NT2/D1 (cell line): Measurements from ENCODE around the gene TMOD1.

ENCODE experiments used
- DNase-seq: peaks from one replicate; pipeline ENCODE4 v3.0.0-alpha.2; 2011; ENCODE audit warnings: low read depth, low spot score
- H3K27me3 ChIP-seq: 2 replicates; pipeline ENCODE4 v1.6.0; 2011; ENCODE audit warnings: mild to moderate bottlenecking; ENCODE audit not compliant: insufficient read length, insufficient read depth
- H3K36me3 ChIP-seq: 2 replicates; pipeline ENCODE4 v1.6.1; 2011; ENCODE audit warnings: mild to moderate bottlenecking, low read length, mixed read lengths; ENCODE audit not compliant: insufficient read depth, insufficient read length
- H3K4me1 ChIP-seq: 2 replicates; pipeline ENCODE4 v1.5.1; 2011; ENCODE audit not compliant: insufficient read depth, insufficient read length
- H3K4me3 ChIP-seq: 2 replicates; pipeline ENCODE4 v1.5.1; 2011; ENCODE audit warnings: low read depth; ENCODE audit not compliant: insufficient read length
- H3K9ac ChIP-seq: 2 replicates; pipeline ENCODE4 v1.6.0; 2011; ENCODE audit warnings: low read depth; ENCODE audit not compliant: insufficient read length
- H3K9me3 ChIP-seq: 2 replicates; pipeline ENCODE4 v1.5.1; 2011; ENCODE audit warnings: mild to moderate bottlenecking, low read length; ENCODE audit not compliant: insufficient read depth
- SUZ12 ChIP-seq: IDR thresholded peaks from 2 replicates; pipeline ENCODE4 v1.6.1; 2011; ENCODE audit not compliant: insufficient read length, insufficient read depth; ENCODE audit errors: extremely low read depth
- YY1 ChIP-seq: IDR thresholded peaks from 2 replicates; pipeline ENCODE4 v1.6.1; 2011; ENCODE audit not compliant: insufficient read length, insufficient read depth
- ZNF274 ChIP-seq: IDR thresholded peaks from 2 replicates; pipeline ENCODE4 v1.6.1; 2011; ENCODE audit warnings: mild to moderate bottlenecking, low read depth, low read length

The TMOD1 gene

GRCh38 chr9:97519441-97519970 is 18.0 kb downstream of the TMOD1 start:
- Histone ChIP-seq H3K27me3 (no peaks in the 10 kb centered on the region), H3K36me3 (no peaks in the 10 kb centered on the region), H3K4me1 (peaks cover 3% of the 10 kb centered on the region), H3K9me3 (no peaks in the 10 kb centered on the region), H3K9ac (no peak overlapping the region), H3K4me3 (no peak overlapping the region)
- no peak for TF ChIP-seq YY1
- no peak for TF ChIP-seq SUZ12
- TF ChIP-seq ZNF274 = no peak
- DNase-seq = no peak

GRCh38 chr9:97521576-97522333 is 20.3 kb downstream of the TMOD1 start:
- Histone ChIP-seq H3K4me1 (peaks cover 2% of the 10 kb centered on the region), H3K27me3 (no peaks in the 10 kb centered on the region), H3K36me3 (no peaks in the 10 kb centered on the region), H3K4me3 (no peak overlapping the region), H3K9ac (no peak overlapping the region), H3K9me3 (no peaks in the 10 kb centered on the region)
- no peak for DNase-seq
- TF ChIP-seq ZNF274 (no peak), SUZ12 (no peak), YY1 (no peak)

- H3K9me3 ChIP-seq = no peaks in the 10 kb centered on the region
- peaks cover 18% of the 10 kb centered on the region for H3K4me1 ChIP-seq
- H3K9ac ChIP-seq = no peak overlapping the region
- DNase-seq = no peak
- H3K4me3 ChIP-seq = no peak overlapping the region
- TF ChIP-seq YY1 (no peak), ZNF274 (no peak), SUZ12 (no peak)
- no peaks in the 10 kb centered on the region for H3K36me3 ChIP-seq
- H3K27me3 ChIP-seq = no peaks in the 10 kb centered on the region
These were observed 23.0 kb downstream of the TMOD1 start for GRCh38 chr9:97524424-97524823.

- Histone ChIP-seq H3K4me3 (no peak overlapping the region), H3K36me3 (no peaks in the 10 kb centered on the region), H3K27me3 (no peaks in the 10 kb centered on the region), H3K9me3 (no peaks in the 10 kb centered on the region), H3K9ac (no peak overlapping the region), H3K4me1 (peaks cover 20% of the 10 kb centered on the region)
- TF ChIP-seq SUZ12 (no peak), YY1 (no peak), ZNF274 (no peak)
- DNase-seq = no peak
These were observed 24.0 kb downstream of the TMOD1 start for GRCh38 chr9:97525451-97525850.

- H3K9me3 ChIP-seq = no peaks in the 10 kb centered on the region
These were observed 25.6 kb downstream of the TMOD1 start for GRCh38 chr9:97526895-97527575.

GRCh38 chr9:97527626-97528528 is 26.4 kb downstream of the TMOD1 start:
- TF ChIP-seq YY1 (peak; percentile 10), ZNF274 (no peak), SUZ12 (no peak)
- H3K4me1 ChIP-seq = peaks cover 20% of the 10 kb centered on the region
- no peaks in the 10 kb centered on the region for H3K36me3 ChIP-seq
- H3K4me3 ChIP-seq = peak overlapping the region; percentile 9
- H3K9me3 ChIP-seq = no peaks in the 10 kb centered on the region
- no peak for DNase-seq
- peak overlapping the region; percentile 76 for H3K9ac ChIP-seq
- H3K27me3 ChIP-seq = no peaks in the 10 kb centered on the region

More at GRCh38 chr9:97526895-97527575, 25.6 kb downstream of the TMOD1 start:
- Histone ChIP-seq H3K36me3 (no peaks in the 10 kb centered on the region), H3K4me3 (no peak overlapping the region), H3K27me3 (no peaks in the 10 kb centered on the region), H3K4me1 (peaks cover 20% of the 10 kb centered on the region), H3K9ac (no peak overlapping the region)
- DNase-seq = no peak
- no peak for TF ChIP-seq YY1
- no peak for TF ChIP-seq ZNF274
